Erythroblast (primary cell): ENCODE results near the gene SLX4IP.

Source experiments
- DNase-seq, 2 experiments: peaks; one replicate each; lab custom pipeline; 2025; lab: John Stamatoyannopoulos, UW
- GATA1 ChIP-seq: IDR thresholded peaks from 2 replicates; pipeline ENCODE4 v1.6.1; 2011; ENCODE audit warnings: low read depth, mild to moderate bottlenecking, control low read depth, low read length, moderate library complexity
- POLR2A ChIP-seq: IDR thresholded peaks from 2 replicates; pipeline ENCODE4 v1.6.1; 2011; ENCODE audit warnings: mild to moderate bottlenecking, low read length

Gene SLX4IP

DNA sequence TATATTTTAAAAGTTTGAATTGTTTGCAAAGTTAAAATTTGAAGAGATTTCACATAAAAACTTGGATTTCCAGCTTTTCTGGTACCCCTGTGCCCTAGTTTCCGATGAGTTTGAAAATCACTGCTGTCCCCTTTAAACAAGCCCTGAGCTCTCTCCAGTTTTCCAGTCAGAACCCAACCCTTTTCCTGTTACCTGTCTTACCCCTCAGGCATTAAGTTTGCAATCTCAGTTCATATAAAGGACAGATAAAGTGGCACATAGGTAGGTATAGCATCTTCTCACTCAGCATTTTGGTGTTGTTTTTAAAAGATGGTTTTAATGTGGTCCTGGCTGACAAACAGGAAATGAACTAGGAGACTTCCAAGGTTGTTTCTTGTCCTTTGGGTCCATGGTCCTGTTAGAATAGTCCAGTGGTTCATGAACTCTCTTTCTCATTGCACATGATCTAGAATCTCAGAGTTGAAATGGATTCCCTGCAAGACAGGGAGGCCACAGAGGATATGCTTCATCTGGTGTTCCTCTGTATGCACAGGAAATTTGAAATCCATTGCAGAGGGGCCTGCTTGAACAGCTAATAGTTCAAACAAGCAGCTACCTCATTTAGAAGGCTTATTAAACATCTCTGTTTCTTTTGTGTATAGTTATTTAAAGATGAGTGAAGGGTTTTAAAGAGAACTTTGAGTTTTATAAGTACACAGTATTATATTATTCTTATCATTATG lies 156.0 kb downstream of the SLX4IP start:
- no peak for DNase-seq

DNA sequence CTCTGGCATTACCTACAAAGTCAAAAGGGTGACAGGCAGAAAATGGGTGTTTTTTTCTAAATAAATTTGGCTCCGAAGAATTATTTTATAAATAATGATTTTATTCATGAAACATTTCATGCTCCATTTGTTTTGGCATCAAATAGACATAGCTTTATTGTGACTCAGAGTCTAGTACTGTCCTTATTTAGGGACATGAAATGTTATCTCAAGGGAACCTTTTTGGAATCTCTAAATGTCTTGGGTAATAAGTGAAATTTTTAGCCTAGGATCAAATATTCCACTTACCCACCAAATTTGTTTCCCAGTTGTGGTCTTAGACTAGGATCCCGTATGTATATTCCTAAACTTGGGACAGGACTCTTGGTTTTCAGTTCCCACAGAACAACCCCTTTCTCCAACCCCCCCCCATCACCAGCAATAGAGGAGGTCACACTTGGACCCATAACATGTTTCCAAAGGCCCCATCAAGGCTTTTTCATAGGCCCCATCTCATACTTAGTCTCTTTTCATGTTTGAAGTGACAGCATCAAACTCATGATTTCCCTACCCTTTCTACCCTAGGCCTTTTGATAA lies 156.9 kb downstream of the SLX4IP start:
- DNase-seq: no peak
- TF ChIP-seq GATA1 (no peak), POLR2A (no peak)

More for the DNA sequence above, 156.0 kb downstream of the SLX4IP start:
- TF ChIP-seq GATA1: no peak
- TF ChIP-seq POLR2A: no peak

DNA sequence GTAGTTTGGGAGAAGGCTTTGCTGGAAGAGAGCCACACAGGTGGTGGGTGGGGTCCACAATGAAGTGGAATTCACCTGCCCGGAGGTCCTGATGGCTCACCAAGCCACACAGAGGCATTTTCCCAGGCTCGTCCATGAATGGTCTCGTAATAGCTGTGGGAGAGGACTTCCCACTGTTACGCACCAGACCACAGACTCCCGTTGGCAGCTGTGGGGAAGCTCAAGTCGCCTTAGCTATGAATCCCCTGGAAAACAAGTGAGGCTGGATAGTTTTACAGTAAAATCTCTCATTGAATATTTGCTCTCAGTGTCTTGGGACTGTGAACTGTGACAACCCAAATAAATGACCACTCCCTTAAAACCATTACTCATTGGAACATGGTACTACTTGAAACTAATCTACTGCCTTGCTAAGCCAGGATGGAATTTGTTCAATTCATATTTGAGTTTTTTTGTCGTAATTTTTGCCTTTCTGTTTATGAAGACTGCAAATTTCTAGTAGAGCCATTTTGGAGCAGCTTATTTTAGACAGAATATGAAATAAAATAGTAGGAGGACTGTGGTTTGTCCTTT lies 159.3 kb downstream of the SLX4IP start:
- TF ChIP-seq POLR2A: no peak
- no peak for TF ChIP-seq GATA1
- no peak for DNase-seq

DNA sequence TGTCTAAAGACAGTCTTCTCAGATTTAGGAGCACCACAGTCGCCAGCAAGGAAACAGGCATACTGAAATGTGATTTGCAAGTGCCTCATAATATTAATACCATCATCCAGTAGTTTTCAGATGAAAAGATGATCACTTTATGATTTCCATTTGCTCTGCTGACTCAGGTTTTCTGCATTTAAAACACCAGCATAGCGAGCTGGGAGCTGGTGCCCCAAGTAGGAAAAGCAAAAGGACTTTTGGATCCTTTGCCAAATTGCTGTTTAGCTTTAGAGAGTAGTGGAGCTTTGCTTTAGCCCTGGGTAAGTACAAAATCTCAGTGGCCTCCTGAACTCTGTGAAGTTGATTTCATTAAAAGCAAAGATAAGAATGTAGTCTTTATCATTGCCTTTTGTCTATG lies 160.2 kb downstream of the SLX4IP start:
- no peak for TF ChIP-seq POLR2A
- no peak for TF ChIP-seq GATA1
- no peak for DNase-seq

DNA sequence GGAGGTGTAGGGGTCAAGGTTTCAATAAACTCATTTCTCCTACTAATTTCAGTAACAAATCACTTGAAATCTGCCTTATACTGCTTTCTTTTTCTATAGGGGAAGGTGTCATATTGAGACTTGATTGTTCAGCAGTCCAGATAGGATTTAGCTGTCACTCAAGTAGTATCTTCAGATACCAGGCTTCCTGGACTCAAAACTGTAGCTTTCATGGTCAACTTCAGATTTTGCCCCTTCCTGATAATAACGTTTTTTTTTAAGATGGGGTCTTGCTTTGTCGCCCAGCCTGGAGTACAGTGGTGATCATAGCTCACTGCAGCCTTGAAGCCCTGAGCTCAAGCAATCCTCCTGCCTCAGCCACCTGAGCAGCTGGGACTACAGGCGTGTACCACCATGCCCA lies 160.9 kb downstream of the SLX4IP start:
- no peak for TF ChIP-seq POLR2A
- TF ChIP-seq GATA1: no peak

DNA sequence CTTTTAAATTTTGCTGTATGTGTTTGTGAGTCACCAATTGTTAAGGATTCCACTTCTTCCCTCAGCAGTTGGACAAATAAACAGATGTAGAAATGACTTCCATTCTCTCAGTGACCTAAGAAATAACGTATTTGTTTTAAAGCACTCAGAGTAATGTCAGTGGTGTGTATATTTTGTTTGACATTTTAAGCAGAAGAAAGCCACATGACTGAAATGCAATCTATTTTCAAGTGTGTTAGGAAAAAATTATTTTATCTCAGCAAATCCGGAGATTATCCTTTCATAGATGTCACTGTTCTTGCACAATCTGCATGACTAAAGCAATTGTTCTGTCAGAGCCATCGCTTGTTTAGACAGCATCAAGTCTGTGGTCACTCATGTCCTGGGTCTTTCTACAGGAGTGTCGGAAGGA lies 161.6 kb downstream of the SLX4IP start:
- no peak for TF ChIP-seq POLR2A
- TF ChIP-seq GATA1: no peak
- DNase-seq: no peak

More for the DNA sequence above, 160.9 kb downstream of the SLX4IP start:
- DNase-seq: no peak

DNA sequence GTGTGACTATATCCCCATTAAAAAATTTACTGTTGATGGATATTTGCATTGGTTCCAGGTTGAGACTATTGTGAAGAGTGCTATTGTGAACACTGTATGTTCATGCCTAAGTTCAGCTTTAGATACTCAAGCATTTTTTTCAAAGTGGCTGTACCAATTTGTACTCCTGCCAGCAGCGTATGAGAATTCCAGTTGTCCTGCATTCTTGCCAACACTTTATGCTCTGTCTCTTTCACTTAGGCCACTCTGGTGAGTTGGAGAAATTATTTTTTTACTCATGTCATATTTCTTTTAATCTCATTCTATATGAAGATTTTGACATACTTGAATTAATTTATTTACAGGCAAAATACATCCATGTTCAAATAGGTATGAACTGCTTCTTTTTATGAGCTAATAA lies 162.5 kb downstream of the SLX4IP start:
- TF ChIP-seq POLR2A: no peak
- TF ChIP-seq GATA1: no peak
- DNase-seq: no peak

DNA sequence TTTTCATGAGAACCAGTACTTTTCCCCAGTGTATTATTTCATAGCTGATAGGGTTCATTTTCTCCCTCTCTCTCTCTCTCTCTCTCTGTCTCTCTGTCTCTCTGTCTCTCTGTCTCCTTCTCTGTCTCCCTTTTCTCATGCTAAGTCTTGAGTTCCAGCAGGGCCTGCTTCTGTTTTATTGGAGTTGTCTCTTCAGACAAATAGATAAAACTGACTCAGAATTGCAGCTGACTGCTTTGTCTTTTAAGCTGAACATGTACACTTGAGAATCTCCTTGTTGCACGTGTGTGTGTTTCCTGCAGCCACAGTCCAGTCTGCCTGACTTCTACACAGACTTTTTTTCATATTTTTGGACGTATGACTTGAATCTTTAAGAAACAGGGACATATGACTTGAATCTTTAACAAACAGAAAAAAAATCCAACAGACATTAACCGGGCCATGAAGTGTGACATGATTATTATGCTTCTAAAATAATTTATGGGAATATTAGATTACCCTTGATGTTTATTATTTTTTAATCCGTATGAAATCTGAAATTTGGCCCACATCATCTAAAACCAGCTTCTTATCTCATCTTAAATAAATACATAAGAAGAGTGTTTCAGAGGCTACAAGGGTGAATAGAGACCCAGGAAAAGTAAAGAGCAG lies 167.2 kb downstream of the SLX4IP start:
- TF ChIP-seq POLR2A: no peak
- TF ChIP-seq GATA1: no peak
- DNase-seq: no peak

DNA sequence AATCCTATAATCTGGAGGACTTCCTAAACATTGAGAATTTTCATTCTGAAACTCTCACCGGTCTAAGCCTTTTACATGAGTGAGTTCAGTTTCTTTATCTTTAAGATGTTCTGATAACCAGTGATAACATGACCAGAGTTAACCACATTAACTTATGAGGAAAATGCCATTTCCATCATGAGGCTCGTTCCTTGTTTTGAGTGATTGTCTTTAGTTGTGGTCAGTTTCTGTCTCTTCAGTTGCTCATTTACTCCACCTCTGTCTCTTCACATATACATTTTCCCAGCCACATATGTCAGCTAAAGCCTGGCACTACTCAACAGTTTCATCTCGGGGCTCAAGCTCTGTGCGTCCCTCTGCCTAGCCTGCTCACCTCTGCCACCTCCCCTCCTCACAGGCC lies 168.3 kb downstream of the SLX4IP start:
- TF ChIP-seq GATA1 (no peak), POLR2A (no peak)
- no peak for DNase-seq

DNA sequence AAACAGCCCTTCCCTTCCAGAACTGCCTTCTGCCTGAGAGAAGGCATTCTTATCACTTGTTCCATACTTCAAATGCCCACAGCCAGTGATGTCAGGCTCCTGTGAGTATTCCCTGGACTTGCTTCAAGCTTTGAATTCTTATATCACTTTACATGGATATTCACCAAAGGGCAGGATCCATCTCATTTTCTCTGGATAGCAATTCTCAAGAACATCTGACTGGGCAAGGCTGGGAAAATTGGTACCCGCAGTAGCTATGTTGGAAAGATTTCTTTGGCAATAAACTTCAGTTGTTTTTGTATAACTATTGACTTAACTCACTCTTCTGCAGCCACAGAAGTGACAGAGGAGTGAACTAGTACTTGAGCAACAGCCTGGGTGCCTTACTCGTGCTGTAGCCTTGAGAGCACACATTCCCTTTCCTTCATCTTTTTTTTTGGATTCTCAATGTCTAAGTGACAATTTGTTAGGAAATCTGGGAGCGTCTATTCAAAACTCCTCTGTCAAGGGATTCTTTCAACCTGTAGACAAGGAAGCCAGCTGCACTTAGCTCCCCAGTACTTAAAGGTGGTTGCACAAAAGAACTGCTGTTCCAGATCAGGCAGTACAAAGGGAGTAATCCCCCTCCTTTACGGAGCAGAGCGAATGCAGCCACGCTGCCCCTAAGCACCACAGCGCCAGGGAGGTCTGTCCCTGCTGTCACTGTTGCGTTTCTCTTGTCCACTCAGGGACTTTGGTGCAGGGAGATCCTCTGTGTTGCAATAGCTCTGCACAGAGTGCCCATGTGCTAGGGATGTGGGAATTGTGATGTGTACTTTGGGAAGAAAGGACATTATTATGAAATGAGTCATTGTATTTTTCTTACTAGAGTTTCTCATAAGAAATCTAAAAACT lies 169.1 kb downstream of the SLX4IP start:
- DNase-seq: no peak
- TF ChIP-seq GATA1 (no peak), POLR2A (no peak)

DNA sequence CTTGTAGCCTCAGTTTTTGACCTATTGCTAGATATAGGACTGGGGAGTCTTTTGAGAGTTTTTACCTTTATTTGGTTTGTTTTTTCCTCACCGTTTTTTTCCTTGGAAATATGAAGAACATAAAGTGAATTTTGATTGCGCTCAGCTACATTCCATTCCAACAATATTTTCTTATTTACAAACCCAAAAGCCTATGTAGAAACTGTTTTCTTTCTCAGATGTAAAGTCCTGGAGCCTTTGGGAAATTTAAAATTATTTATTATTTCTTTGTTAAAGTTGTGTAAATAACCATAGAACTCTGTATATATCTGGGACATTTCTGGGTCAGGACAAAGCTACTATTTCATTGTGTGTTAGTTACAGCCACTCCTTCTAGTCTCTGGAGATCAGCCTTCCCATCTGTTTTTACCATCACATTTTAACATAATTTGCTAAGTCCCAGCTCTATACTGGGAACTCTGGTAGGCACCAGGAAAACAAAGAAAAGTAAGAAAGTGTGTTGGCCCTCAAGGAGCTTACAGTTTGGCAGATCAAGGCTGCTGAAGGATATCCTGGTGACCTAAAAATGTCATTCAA lies 169.8 kb downstream of the SLX4IP start:
- no peak for DNase-seq
- TF ChIP-seq POLR2A (no peak), GATA1 (no peak)

DNA sequence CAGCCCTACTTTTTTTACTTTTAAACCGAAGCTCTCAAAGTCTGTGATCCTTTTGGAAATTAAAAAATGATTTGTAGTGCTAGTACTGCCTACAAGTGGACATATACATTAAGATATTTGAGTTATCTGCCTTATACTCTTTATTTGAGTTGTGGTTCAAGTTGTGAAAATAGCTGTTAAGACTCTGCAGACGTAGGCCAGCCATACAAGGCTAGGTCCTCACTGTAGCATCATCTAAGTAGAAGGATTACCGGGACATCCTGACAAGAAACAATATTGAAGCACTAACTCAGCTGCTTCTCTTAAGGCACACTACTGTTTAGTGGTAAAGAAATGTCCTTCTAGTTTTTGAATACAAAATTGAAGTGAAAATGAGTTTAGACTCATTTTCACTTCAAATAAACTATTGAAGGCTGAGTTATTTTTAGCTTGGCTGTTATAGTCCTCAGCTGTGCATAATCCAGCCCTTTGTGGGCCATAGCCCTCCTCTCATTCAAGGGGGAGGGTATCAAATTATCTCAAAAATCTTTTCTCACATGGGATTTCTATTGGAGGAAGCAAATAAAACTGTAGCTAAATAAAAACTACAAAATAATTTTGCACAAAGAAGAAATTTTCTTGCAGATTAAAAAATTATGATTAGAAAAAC lies 170.6 kb downstream of the SLX4IP start:
- no peak for TF ChIP-seq POLR2A
- TF ChIP-seq GATA1: no peak

DNA sequence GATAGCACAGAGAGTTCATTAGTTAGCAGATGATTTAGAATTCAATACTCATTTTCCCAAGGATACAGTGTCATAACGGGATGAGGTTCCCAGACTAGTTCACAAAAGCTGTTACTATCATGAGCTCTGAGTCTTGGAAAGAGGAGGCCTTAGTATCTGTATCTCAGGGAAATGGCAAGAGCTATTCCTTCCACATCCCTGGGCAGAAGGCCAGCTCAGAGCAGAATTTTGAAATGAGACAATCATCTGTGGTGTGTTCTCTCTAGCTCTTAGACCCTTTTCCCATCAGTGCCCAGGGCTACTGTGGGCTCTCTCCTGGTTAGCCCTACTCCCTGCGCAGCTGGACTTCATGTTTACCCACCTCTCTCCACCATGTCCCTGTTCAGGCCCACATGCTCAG lies 174.2 kb downstream of the SLX4IP start:
- DNase-seq: no peak
- TF ChIP-seq GATA1: no peak
- no peak for TF ChIP-seq POLR2A

More for the DNA sequence above, 170.6 kb downstream of the SLX4IP start:
- no peak for DNase-seq
